Right forelimb (tissue), 1 donor: ENCODE data around the gene SPINT3.

Source experiments
- DNase-seq: peaks from one replicate; pipeline ENCODE4 v3.0.0-alpha.2; 2018

Gene SPINT3, protein sequence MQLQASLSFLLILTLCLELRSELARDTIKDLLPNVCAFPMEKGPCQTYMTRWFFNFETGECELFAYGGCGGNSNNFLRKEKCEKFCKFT

DNA sequence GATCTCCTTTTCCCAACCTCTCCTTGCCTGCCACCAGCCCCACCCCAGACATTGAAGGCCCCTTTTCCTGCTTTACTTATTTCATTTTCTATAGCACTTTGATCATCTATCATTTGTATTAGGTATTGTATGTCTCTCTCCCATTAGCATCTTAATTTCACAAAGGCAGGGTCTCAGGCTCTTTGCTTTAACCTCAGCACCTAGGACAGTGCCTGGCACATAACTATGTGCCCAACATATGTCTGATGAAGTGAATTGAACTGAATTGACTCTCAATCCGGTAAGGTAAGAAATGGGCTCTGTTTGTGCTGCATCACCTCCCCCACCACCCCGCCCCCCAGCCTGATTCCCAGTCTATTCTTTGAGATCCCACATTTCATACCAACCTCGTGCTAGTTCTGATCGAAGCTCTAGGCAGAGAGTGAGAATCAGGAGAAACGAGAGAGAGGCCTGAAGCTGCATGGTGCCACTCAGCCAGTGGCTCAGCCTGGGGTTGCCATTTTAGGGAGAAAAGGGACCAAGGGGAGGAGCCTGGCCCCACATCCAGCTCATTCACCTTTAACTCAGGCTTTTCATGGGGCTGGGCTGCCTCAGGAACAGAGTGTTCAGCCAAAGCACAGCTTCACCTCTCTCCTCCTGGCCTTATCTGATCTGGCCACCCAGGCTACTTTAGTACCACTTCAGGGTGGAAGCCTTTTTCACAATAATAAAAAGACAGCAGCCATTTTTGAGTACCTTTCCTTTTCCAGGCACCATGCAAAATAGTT, at the start of gene SPINT3:
Gene SPINT3 (minus strand): TSS at position 476 of the 767 bp plus-strand sequence. CDS start 14 bp downstream, at position 462.
- DNase-seq, result no peak

DNA sequence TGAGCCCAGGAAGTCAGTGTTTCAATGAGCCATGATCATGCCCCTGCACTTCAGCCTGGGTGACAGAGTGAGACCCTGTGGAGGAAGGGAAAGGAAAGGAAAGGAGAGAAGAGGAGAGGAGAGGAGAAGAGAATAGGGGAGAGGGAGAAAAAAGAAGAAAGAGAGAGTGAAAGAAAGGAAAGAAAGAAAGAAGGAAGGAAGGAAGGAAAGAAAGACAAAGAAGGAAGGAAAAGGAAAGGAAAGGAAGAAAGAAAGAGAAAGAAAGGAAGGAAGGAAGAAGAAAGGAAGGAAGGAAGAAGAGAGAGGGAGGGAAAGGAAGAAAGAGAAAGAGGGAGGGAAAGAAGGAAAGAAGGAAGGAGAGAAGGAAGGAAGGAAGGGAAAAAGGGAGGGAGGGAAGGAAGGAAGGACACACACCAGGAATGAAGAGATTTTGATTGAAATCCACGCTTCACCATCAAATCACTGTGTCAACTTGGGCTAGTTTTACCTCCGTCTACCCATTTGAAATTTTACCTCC, 49.4 kb upstream of the SPINT3 start:
- DNase-seq, result no peak

DNA sequence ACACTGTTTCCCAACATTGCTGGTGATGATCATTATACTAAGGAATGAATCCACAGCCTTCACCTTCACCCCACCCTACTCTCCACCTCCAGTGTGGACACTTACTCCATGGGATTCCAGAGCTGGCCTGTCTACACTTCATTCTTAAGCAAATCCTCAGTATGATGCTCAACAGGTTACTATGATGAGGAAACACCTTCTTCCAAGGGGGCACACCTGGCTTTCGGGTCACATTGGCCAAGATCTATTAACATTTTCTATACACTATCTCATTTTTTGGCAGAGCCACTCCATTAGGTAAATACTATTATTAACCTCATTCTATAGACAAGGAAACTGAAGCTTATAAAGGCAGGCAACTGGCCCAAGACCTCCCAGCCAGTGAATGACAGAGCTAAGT, 39.8 kb upstream of the SPINT3 start:
- no peak for DNase-seq

DNA sequence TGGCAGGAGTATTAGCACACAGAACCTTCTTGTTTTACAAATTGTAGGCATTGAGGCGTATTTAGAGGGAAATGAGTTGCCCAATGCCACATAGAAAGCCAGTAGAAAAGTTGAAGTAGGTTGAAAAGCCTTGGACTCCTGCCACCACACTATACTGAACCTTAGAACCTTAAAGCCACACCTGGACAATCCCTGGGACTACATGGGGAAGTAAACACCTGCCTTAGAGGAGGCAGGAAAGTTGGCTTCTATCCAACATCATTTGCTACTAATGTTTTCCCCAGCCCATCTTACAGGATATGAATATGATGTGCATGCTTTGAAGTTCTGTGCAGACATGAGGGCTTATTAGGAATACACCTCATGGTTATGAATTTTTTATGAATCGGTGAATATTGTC, 37.0 kb upstream of the SPINT3 start:
- DNase-seq, result no peak

DNA sequence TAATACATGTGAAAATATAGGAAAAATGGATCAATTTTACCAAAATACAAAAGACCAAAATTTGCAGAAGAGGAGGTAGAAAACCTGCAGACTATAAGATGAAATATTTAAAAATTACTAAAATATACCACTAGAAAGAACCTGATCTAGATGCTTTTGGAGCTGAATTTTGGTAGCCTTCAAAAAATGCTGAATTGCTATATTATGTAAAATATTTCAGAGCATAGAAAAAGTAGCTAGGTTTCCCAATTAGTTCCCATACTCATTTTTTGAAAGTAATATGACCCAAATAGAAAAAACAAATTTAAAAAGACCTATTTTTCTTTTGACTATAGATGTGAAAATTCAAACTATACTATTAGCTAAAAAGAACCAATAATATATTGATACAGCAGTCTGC, 35.3 kb upstream of the SPINT3 start:
- DNase-seq, result no peak

DNA sequence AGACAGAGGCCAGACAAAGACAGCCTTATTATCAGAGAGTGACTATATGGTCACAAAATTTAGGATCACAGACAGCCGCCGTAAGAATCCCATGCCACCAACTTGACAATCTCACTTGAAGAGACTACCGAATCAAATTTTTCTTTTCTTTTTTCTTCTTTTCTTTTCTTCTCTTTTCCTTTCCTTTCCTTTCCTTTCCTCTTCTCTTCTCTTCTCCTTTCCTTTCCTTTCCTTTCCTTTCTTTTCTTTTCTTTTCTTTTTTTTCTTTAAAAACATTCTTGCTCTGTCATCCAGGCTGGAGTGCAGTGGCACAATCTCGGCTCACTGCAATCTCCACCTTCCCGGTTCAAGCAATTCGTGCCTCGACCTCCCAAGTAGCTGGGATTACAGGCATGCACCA, 33.0 kb upstream of the SPINT3 start:
- no peak for DNase-seq

DNA sequence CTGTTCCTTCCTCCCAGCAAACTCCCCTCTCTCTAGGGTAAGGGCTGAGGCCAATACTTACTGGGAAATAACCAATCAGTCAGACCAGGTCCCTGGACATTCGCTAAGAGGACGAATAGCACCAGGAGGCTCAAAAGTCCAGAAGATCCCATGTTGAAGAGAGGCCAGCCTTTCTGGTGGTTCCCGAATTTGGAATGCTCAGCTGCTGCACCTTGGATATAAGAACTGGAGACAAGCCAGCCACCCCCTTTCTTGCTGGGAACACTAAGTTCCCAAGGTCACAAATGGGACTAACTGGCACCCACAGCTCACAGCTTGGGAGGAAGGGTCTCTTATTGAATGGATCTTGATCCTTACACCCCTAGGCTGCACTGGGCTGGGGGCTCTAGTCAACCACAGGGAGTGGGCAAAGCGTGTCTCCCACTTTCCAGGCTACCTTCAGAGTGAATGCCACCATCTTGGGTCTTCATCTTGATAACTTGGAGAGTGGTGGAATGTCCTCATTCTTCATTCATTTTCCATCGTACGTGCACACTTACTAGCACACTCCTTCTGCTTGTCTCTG, 31.9 kb upstream of the SPINT3 start, which contains the start of gene EPPIN:
Gene EPPIN (minus strand): TSS at position 196 of the 565 bp plus-strand sequence. CDS start 44 bp downstream, at position 152.
- no peak for DNase-seq

DNA sequence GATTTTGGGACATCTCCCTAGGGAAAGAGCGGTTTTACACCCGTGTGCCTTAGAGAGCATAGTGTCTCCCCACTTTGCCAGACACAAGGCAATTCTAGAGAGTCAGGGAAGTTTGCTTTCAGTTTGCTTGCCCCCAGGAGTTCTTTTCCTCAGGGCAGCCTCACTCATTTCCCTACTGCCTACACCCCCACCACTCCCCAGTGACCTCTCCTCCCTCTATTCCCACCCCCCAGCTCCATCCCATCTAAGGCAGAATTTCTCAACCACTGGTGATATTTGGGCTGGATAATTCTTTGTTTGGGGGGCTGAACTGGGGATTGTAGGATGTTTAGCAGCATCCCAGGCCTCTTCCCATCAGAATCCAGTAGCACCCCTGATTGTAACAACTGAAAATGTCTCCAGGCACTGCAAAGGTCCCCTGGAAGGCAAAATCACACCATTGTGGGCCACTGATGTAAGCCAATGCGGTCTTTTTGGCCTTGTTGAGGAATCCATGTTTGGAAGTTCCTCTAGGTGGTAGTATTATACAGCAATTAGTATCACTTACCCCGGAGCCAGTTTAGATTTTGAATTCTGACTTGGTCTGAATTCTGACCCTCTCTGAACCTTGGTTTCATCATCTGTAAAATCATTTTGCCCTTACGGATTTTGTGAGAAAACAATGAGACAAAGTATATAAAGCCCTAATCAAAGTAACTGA, 30.5 kb upstream of the SPINT3 start:
- DNase-seq, result no peak

DNA sequence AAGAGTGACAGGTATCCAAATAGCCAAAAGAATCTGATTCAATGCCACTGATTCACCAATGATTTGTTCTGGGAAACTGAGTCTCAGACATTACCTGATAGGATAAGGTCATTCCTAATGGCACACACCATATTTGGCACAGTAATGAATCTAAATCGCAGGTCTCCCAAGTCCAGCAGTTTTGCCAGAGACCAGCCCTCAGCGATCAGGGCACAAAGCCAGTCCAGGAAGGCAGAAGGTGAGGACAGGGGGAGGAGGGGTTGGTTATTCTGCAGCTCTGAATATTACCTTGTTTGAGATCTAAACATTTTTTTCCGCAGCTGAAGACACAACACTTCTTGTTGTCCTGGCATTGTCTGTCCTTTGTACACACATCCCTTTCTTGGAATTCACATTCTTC, 29.9 kb upstream of the SPINT3 start:
- no peak for DNase-seq

DNA sequence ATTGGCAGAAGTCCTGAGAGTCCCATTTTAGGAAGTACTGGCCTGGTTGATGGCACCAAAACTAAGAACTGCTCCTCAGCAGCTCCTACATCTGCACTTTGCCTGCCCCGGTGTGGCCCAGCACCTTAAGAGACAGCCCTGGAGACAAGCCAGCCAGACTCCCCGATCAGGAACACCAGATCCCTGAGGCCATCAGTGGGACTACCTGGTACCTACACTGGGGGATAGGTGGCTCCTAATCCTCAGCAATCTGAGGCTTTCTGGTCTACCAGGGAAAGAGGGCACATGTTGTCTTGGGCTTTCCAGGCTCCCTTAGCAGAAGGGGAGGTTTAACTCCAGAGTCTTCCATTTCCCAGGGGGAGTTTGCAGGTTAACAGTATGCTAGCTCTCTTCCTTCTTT, 24.0 kb upstream of the SPINT3 start, which contains the start of gene WFDC6:
Gene WFDC6 (minus strand): TSS at position 101 of the 400 bp plus-strand sequence. CDS start 75 bp downstream, at position 26.
- no peak for DNase-seq

DNA sequence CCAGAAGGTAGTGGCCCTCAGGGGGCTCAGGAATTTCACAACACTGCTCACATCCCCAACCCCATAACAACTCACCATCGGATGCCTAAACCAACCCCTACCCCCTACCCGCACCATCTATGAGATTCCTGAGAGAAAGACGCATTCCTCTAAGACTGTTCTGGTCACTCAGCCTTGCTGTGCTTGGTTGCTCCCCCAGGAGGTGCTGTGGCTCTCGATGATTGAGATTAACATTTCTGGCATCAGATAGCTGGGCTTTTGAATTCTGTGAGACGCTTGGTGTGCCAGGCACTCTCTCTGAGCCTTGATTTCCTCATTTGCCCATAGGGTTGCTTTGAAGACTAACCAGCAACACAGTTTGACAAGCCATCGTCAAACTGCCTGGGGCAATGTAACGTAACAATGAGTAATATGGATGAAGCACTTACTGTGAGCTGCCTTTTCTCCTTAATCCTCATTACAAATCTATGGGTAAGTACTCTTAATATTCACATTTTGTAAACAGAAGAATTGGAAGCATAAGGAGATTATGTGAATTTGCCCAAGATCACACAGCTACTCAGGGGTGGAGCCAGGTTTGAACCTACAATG, 22.9 kb upstream of the SPINT3 start:
- DNase-seq, result no peak

DNA sequence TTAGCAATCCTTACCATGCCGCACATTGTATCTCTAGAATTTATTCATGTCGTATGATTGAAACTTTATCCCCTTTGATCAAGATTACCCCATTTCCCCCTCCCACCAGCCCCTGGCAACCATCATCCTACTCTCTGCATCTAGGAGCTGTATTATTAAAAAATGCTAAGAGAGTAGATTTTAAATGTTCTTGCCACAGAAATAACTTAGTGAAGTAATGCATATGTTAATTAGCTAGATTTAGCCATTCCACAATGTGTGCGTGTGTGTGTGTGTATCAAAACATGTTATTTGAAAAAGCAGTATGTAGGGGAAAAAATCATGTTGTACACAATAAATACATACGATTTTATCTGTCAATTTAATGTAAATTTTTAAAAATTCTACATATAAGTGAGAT, 11.9 kb upstream of the SPINT3 start:
- DNase-seq, result no peak

DNA sequence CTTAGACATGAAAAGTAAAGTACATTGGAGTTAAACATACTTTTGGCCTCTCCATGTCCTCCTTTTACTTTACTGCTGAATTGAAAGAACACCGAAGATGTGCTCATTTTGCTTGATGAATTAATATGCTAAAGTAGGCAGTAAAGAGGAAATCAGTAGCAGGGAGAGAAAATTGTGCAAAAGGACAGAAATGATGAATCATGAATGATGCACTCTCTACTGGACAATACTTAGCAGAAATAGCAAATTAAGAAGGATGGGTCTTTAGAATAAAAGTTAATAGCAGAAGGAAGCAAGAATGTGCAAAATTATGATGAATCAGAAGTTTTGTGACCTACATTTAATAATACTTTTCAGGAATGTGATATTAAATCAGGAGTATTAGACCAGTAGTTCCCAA, 8.4 kb upstream of the SPINT3 start:
- DNase-seq, result no peak

DNA sequence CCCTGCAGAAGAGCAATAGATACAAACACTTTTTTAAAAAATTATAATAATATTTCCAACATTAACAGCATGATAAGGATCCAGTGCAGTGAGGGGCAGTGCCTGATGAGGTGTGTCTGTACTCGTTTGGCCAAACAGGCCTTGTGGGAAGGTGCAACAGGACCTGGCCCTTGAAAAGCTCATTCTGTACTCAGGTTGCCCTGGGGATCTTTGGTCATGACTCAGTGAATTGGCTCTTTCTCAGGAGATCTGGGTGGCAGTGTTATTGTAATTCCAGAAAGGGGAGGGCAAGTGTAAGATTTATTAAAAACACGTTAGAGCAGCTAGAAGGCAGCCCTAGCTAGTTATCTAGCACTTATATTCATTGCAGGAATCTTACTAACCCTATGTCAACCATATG, 2.9 kb upstream of the SPINT3 start:
- DNase-seq, result no peak

DNA sequence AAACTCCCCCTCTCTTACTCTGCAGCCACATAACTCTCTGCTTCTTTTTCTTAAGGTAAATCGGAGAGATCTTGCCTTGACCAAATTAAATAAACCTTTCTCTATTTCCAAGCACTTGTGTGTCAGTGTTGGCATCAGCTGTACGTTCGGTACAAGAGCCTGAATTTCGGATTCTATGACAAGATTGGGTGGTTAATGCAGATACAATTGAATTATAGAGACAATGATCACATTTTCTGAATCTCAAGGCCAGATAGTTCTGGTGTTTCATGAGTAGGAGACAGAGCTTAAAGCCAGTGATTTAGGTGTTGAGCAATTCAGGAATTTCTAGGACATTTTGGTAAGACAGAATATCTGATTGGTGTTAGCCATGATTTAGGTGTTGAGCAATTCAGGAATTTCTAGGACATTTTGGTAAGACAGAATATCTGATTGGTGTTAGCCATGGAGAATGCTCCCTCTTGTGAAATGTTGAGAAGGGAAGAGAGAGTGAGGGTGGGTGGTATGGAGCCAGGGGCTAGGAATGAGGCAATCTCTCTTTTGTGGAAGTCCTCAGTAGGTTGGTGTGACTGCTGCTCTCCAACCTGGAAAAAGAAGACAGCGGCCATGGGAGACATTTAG, 5.1 kb downstream of the SPINT3 start:
- DNase-seq, result no peak

DNA sequence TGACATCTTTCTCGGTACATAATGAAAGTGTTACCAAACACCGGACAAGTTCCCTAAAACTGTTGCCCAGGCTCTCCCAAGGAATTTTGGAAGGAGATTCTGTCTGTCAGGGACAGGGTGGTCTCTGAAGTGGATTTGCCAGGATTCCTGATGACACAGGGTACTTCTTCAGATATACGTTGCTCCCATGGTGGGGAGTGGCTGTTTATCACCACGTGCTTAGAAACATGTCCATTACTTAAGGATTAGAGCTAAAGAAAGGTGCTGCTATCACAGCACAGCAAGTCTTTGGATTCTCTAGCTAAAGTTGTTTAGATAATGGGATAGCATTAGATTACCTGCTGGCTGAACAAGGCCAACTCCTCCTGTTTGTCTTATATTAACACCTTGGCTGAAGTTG, 6.3 kb downstream of the SPINT3 start:
- no peak for DNase-seq

DNA sequence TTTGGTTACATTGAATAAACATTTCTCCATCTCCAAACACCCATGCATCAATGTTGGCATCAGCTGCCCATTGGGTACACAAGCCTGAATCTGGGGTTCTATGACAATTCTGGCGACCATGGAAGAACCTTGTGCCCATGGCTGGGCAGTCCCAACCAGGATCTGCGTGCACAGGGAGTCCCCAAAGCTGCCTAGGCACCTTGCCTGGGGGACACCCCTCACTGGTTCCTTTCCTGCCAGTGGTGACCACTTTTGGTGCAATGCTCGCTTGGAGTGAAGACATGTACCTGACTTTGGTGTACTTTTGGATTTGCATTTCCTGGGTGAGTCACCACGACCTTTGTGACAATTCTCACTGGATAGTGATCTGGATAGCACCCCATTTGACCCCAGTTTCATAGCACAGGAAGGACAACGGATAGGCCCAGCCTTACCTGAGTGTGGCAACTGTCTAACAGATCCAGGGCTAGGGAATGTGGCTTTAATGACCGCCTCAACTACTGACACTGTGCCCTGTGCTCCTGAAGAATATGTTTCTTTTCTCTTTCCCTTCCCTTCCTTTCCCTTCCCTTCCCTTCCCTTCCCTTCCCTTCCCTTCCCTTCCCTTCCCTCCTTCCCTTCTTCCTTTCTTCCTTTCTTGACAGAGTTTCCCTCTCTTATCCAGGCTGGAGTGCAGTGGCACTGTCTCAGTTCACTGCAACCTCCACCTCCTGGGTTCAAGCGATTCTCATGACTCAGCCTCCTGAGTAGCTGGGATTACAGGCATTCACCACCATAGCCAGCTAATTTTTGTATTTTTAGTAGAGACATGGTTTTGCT, 7.1 kb downstream of the SPINT3 start:
- no peak for DNase-seq

DNA sequence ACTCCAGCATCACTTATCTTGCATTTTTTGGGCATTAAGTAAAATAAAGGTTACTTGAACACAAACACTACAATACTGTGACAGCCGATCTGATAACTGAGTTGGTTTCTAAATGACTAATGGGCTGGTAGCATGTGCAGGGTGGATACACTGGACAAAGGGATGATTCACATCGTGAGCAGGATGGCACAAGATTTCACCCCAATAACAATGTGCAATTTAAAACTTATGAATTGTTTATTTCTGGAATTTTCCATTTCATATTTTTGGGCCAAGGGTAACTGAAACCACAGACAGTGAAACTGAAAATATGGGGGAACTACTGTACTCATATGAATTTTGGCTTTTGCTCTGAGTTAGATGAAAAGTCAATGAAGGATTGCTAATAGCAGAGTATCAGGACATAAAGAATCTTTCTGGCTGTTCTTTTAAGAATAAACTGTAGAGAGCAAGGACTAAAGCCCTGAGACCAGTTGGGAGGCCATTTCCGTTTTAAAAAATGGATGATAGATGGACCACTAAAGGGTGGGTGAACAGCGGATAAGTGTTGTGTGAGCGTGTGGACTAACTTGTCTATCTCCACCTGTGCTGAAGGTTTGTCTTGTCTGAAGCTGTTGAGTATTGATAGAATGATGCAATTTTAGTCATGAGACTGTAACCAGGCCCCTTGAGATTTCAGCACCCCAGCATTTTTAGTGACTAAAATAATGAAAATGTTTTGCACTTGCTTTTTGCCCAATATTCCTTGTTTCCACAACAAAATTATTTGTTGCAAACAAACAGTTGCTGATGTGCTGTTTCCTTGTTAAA, 8.2 kb downstream of the SPINT3 start:
- DNase-seq, result no peak

DNA sequence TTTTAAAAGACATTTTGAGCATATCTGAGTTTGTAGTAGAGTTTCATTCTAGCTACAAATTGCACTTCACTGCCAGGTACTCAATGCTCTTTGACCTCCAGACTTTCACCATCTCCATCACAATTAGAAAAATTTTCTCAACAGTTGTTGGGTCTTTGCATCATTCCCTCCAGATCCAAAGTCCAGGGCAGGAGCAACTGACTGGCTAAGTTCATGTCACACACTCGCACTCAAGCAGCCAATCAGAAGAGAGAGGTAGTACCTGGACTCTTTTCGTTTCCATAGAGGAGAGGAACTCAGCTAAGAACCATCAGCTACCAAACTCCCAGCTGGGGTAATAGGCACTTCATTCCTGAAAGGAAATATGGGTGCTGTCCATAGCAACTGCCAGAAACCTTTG, 9.0 kb downstream of the SPINT3 start:
- no peak for DNase-seq

DNA sequence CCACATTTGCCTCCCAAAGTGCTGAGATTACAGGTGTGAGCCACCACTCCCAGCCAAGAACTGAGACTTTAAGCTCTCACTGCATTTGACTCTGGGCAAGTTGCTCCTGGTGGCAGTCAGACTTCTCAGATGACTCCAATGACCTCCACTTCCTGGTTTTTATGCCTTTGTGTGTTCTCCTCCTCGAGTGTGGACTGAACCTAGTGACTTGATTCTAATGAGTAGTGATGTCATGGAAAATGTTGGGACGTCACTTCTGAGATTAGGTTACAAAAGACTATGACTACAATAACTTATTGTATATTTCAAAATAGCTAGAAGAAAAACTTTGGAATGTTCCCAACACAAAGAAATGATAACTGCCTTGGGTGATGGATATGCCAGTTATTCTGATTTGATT, 12.0 kb downstream of the SPINT3 start:
- no peak for DNase-seq

DNA sequence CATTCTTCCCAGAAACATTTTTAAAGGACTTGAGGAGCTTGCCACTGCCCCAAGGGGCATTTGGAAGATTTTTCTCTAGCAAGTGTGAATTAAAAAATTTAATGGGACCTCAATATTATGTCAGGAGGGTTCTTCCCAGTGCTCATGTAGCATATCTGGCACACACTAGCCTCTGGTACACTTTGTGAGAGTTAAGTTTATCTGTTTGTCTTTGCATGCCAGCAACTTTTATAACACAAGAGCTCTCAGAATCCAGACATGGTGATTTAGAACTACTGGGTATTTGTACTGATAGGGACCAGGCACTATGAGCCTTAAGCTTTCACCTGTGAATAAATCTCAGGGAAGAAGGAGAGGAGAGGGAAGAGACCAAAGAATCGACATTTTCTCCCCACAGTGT, 12.9 kb downstream of the SPINT3 start:
- no peak for DNase-seq
